GM11168 (cell line): Measurements from ENCODE around the gene VASH1.

Experiments
- in situ Hi-C: fragments of 300-500 bp; cut with MboI; formaldehyde crosslinking; loops from one replicate; pipeline ENCODE4 v1.12.0; 2022; ENCODE audit warnings: low sequenced_read_pairs; ENCODE audit not compliant: unreplicated experiment

The VASH1 gene

DNA sequence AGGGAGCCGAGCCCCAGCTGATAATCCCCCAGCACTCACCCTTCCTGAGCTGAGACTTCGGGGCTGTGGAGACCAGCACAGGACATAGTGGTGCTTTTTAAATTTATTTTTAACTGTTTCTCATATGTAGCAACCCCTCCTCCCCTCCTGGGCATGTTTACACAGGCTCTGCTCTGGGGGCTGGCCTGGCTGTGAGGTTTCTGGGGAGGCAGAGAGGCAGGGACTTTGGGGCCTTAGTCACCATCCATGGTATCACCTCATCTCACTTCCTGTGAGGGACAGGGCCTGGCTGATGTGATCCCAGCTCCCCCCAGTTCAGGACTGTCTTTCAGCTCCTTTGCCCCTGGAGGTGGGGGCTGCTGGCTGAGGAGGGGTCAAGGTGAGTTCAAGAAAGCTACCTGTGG, 20.4 kb downstream of the VASH1 start:
- in situ Hi-C loops, result no loop called here

DNA sequence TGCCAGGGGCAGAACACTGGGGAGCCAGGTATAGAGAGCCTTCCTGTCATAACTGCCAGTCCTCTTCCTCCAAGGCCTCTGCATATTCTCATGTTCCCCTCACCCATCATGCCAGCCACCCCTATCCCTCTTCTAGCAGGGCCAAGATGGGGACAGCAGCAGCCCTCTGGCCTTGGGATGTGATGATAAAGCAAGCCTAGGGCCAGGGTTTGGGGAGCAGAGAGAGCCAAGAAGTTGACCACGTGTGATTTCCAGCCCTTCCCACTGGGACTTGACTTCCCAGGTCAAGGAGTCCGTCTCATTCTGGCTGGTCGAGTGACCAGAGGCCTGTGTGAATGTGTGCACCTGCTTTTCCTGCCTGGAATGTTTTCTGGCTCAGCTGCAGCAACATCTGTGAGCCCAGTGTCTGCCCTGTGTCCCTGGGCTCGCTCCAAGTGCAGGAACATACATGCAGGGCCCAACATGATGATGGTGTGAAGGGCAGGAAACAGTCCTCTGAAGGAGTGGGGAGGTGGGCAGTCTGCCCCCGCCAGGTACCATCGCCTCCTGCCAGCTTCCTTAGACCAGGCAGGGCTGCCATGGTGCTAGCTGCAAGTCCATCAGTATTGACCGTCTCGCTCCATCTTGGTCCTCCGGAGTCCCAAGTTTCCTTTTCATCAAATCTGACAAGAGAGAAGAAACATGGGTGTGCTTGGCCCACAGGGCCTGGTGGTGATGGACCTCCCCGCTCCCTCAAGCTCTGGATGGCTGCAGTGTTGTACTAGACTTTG, 21.0 kb downstream of the VASH1 start:
- in situ Hi-C loops, result no loop called here

DNA sequence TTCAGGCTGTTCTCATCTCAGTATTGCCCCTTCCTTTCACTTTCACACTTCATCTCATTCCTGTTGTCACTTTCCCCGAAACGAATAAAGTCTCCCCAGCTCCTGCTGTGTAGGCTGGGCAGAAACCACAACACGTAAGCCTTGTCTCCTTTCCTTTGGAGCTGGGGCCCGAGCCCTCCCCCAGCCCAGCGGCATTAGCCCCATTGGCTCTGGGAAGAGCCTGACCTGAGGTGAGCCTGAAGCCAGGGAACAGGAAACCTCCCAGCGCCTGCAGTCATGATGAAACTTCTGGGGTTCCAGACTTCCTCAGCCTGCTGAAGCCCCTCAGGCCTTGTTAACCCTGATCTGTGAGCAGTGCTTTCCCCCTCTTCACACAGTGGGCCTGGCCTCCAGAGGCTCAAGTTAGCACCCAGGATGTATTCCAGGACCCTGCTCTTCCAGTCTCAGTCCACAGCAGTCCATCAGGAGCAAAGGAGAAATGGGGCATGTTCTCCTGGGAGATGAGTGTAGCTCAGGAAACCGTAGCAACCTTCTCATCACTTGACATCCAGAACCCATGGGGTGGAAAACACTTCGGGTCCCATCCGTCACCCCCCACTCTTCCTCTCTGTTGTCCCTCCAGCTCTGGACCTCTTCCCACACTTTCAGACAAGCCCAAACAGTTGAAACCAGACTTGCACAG, 21.8 kb downstream of the VASH1 start:
- in situ Hi-C loops, result no loop called here

DNA sequence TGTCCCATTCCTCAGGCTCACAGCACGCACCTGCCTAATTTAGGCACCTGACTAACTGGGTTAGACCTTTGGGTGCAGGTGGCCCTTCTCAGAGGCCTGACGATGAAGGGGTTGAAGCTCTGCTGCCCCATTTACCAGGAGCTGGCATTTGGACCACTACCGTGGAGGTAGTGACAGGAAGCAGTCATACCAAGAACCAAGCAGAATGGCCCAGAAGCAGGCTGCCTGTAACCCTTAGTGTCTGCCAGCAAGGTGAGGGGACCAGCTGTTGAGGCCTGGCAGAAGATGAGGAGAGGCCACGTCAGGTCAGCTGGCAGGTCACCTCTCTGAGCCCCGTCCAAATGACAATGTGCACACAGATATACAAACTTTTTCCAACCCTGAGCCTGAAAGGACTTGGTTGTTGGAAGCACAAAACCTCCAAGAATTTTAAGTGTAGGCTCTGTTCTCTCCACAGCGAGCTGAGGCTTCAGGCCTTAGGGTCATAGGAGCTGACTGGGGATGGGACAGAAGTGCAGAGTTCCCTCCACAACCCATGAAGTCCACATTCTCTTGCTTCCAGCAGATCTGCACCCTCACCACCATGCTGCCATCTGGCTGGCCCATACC, 23.1 kb downstream of the VASH1 start:
- in situ Hi-C loops, result no loop called here

DNA sequence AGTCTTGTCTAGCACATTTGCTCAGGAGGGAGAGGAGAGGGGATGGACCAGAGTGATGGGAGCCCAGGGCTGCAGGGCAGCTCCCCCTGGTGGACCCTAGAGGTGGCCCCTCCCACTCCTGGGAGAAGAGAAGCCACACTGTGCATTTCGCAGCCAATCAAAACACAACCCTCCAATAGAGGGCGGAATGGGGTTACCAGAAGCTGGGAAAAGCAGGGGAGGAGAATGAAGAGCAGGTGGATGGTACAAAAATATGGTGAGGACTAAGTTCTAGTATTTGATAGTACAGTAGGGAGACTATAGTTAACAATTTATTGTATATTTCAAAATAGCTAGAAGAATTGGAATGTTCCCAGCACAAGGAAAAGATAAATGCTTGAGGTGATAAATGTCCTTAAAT, 23.6 kb downstream of the VASH1 start:
- in situ Hi-C loops, result no loop called here

DNA sequence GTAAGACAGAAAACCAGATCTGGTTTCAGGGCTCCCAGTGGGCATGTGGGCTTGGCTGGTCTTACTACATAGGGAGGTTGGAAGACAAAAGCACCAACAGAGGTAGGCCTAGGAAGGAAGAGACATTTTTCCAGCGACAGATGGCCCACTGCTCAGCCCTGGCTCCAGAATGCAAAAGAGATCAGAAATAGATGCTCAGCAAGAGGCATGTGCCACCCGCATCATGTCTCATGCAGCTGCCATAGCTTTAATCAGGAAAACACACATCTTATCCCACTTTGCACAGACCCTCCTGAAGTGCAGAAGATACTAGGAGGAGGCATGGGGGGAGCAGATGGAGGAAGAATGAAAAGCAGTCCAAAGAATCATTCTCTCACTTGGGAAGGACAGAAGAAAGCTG, 25.3 kb downstream of the VASH1 start:
- in situ Hi-C loops, result no loop called here

DNA sequence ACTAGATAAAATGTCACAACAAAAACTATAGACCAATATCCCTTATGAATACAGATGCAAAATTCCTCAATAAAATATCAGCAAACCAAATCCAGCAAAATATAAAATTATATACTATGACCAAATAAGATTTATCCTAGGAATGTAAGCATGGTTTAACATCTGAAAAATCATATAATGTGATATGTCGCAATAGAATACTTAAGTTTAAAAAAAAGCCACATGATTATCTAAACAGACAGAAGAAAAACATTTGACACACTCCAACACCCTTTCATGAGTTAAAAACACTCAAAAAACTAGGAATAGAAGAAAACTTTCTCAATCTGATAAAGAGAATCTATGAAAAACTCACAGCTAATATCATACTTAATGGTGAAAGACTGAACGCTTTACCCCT, 31.2 kb downstream of the VASH1 start:
- in situ Hi-C loops, result no loop called here

DNA sequence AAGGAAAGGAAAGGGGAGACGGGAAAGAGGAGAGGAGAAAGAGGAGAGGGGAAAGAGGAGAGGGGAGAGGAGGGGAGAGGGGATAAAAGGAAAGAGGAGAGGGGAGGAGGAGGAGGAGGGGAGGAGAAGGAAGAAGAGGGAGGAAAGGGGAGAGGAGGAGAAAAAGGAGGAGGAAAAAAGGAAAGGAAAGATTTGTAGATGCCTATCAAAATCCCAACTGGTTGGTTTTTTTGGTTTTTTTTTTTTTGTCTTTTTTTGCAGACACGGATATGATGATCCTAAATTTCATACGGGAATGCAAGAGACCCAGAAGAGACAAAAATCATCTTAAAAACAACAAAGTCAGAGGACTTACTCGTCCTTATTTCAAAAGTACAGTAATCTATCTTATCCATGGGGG, 32.1 kb downstream of the VASH1 start:
- in situ Hi-C loops, result no loop called here

DNA sequence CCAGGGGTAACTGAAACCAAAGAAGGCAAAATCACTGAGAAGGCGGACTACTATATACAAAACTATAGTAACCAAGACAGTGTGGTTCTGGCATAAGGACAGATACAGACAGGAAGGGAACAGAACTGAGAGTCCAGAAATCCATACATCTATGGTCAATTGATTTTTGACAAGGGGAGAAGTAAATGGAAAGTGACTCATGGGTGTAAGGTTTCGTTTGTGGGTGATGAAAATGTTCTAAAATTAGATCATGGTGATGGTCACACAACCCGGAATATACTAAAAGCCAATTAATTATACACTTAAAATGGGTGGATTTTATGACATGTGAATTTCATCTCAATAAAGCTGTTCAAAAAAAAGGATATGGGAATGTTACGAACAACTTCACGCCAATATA, 32.7 kb downstream of the VASH1 start:
- in situ Hi-C loops, result no loop called here

DNA sequence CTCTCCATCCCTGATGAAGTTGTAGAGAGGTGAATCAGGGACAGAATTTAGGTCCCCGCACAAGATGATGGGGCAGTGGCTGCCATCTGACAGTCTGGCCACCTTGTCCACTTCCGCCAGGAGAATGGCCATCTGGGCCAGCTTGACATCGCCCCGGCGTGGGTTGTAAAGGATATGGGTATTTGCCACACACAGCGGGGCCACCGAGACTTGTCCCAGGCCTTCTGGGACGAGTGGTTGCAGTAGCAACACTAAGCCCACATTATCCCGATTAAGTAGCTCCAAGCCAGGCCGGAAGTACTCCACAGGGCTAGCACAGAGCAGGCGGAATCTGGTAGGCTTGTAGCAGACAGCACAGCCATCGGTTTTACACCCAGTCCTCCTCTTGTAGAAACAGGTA, 45.2 kb downstream of the VASH1 start:
- in situ Hi-C loops, result no loop called here

DNA sequence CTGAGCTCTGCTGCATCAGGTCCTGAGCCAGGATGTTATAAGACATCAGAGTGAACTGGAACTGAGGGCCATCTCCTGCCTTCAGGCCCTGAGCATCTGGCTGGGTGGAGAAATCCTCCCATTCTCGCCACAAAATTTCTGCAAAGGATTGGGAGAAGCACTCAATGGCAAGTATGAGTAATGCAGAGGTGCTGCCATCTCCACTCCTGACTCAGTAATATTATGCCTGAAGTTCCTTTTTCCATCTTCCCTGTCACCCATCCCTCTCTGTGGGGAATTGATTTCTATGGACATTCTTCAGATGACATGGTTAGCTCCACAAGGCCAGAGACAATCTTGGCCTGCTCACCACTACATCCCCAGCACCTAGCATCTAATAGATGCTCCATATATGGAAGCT, 46.7 kb downstream of the VASH1 start:
- in situ Hi-C loops, result no loop called here

DNA sequence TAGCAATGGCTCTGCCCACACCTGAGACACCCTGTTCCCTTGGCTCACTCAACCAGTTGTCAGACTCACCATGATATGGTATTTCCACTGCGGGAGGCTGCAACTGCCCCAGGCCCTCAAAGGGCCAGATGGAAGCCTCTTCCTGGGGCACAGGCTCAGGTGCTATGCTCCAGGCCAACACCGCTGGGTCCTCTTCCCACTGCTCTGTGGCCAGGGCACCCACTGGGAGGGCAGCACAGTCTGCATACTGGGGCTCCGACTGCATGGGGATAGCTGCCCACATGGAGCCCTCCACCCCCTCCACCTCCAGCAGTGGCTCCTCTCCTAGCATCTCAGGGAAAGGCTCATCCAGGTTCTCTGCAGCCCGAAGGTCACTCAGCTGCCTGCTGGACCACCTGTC, 47.7 kb downstream of the VASH1 start:
- in situ Hi-C loops, result no loop called here

DNA sequence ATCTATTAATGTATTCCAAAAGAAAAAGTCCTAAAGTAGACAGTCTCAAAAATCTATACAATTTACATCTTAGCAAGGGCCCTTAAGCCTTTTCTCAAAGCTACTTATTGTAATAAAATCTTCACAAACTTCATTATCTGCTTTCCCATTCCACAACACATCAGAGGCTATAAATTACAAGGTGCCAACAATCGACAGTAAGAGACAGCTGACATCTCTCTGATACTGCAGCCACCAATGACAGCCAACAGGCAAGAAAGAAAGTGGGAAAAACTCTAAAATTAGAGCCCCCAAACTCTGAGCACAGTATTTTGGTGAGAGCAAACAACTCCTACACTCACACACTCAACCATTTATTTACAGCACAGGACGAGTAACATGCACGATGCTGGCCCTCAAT, 49.3 kb downstream of the VASH1 start:
- in situ Hi-C loops, result no loop called here

DNA sequence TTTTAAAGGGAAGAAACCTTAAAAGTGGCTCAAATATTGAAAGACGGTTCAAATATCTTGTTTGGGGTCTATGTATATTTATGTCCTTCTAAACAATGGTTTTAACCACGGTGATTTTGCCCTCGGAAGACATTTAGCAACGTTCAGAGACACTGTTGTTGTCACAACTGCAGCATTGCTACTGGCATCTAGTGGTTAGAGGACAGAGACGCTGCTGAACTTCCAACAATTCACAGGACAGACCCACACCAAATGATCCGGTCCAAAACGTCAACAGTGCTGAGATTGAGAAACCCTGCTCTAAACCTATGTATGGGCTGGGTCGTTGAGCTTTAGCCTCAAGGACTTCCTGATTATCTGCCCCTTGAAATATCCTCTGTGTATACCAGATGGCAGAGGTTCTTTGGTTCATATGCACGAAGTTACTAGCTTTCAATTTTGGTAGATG, 49.7 kb downstream of the VASH1 start:
- in situ Hi-C loops, result no loop called here

DNA sequence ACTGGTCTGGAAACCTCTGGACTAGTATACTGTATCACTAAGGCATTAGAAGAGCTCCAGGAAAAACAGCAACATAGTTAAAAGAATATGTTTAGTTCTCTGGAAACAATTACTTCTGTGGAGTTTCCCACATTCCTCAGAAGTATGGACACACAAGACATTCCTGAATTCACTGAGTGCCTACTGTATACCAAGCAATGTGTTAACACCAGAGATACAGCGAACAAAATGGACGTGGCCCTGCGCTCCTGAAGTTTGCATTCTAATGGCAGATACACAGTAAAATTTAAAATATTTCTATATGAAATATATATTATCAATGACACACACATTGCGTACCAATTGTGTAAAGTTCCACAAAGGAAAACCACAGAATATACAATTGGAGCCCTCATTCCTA, 50.3 kb downstream of the VASH1 start:
- in situ Hi-C loops, result no loop called here

DNA sequence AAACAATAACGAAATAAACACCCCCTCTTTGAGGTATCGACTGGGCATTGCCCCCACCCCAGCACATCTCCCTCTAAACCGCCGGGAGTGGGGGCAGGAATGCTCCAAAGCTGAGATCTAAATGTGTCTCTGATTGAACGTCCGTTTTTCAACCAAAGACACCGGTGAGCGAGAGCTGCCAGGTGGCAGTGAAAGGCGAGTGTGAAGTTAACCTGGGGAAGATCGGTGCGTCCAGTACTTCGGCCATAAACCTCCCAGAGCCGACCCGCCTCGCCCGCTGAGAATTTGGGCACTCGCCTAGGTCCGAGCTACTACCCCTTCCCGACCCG, 50.8 kb downstream of the VASH1 start:
- in situ Hi-C loops, result no loop called here

DNA sequence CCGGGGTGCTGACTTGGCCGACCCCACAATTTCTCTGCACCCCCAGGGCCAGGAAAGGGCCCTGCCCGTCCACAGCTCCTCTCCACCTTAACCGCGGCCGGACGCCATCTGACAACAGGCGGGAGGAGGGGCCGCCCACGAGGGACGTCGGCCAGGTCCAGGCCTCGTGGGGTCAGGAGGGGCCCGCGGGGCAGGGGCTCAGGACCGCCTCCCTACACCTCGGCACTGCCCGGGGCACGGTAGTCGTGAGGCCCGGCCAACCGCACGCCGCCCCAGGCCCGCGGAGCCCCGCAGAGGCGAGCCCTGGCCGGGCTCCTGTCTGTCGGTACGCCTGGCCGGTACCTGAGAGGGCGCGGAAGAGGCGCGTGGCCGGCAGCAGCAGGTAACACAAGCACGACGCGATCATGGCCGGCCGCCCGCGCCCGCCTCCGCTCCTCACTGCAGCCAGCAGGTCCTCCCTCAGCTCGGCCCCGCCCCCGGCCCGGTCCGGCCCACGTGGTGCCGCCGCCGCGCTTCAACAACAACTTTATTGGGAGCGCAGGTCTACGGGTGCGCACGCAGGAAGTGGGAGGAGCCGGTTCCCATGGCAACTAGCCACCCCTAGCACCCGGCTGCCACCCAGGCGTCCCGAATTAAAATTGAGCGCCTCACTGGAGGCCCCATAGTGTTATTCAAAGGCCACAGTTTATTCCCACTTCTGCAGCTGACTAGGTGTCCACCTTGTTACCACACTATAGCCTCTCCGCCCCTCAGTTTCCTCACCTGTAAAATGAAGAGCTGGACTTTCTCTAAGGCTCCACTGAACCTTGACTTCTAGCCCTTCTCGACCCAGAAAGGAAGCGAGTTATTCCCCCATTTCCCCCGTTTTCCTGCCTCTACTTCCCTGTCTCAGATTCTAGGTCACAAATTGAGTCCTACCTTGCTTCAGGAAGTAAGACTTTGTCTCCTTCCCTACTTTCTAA, 51.4 kb downstream of the VASH1 start, which contains the start of gene ANGEL1:
Gene ANGEL1, minus strand, starts transcription at position 461 of the 962 bp plus-strand sequence. Its CDS starts 55 bp downstream, at position 406.
- in situ Hi-C loops, result no loop called here

DNA sequence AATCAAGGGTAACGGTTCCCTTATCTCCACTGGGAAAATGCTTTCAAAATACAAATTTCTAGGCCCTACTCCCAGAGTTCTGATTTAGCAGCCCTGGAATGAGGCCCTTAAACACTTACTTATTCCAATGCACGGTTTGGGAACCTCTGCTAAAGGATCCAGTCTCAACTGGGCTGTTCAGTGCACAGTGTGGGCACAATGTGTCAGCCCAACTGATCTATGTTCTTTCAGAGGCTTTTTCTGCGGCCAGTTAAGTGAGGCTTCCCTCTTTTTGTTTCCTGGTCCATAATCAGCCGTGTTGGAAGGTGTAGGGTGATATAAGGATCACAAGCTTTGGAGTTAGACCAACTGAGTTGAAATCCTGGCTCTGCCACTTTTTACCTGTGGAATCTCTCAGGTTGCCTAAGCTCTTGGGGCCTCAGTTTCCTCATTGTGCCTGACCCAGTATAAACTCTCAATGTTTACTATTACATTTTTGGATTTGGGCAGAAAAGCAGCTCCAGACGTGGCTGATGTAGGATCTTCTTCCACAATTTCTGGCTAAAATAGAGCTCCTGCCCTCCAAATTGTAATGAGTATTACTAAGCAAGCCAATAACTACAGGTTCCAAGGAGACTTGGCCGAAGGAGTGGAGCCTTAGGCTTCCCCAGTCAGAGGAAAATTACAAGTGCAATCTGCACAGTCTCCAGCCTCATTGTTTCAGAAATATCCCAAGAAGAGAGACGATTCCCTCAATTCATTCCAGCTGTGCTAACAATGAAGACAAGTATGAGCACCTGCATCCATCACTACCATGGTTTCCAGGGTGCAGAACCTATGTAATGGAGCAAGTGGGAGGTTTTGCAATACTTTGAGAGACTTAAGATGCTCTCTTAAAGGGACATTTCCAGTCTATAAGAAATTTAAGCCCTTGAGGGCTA, 53.7 kb downstream of the VASH1 start:
- in situ Hi-C loops, result no loop called here

DNA sequence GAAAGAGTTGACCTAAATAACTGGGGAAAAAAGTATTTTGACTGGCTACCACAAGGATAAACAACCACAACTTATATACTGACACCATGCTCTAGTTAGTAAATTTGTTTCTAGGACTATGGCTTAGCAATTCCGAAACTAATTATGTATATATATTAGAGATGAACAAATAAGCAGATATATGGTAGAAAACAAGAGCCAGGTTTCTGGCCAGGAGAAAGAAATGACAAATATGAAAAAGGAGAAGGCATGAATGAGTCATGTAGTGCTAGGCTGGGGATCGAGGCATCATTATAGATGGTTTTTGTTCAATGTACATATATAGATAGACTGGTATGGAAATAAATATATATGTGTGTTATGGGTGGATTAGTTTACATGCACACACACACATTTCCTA, 59.4 kb downstream of the VASH1 start:
- in situ Hi-C loops, result no loop called here
